GM12878 (cell line): ENCODE measurements around the gene ST8SIA1. TPM values are rescaled to one million over a fixed set of nuclear protein-coding genes. Genes with fewer than 3 reads are reported as not detected.

Source experiments
- ATAC-seq: fragments of 200-7000 bp; cut with Tn5 transposase; 3 replicates; pipeline ENCODE4 v1.9.1; 2020; ENCODE audit warnings: mild to moderate bottlenecking, moderate library complexity
- BruUV-seq: library from RNA; stranded (reverse); fragments of 400-500 nt; replicated peaks from 2 replicates; lab custom pipeline; 2021; lab: Mats Ljungman, UMichigan
- CTCF ChIA-PET: fragments of 300-600 bp; sonication (Branson Sonifier 250); formaldehyde crosslinking; extraction: SDS; loops from one replicate; lab custom pipeline; 2021; ENCODE audit warnings: inconsistent platforms; lab: Yijun Ruan, JAX
- POLR2A ChIA-PET: fragments of 350-600 bp; formaldehyde crosslinking; extraction: SDS; loops from one replicate; lab custom pipeline; 2021; ENCODE audit warnings: inconsistent platforms; lab: Charles Lee
- RAD21 ChIA-PET: fragments of 300-600 bp; sonication (Branson Sonifier 250); formaldehyde crosslinking; loops from one replicate; lab custom pipeline; 2023; ENCODE audit warnings: antibody characterized with exemption; ENCODE audit not compliant: unreplicated experiment; lab: Charles Lee
- SMC1A ChIA-PET: fragments of 300-600 bp; sonication (Branson Sonifier 250); formaldehyde crosslinking; loops from one replicate; lab custom pipeline; 2023; ENCODE audit not compliant: unreplicated experiment, uncharacterized antibody; lab: Charles Lee
- DNase-seq: peaks from one replicate; pipeline ENCODE4 v3.0.0-alpha.2; 2011; ENCODE audit warnings: low read depth, low spot score
- FAIRE-seq: peaks from 3 replicates; lab custom pipeline; 2011; peaks lifted over from hg19 to GRCh38; lab: Jason Lieb, UNC
- H2AFZ ChIP-seq: 2 replicates; pipeline ENCODE4 v1.6.0; 2011; ENCODE audit warnings: low read depth, low read length, control low read depth; ENCODE audit not compliant: control insufficient read depth
- H3K27ac ChIP-seq: 2 replicates; pipeline ENCODE4 v1.5.1; 2011; ENCODE audit warnings: control low read depth; ENCODE audit not compliant: control insufficient read depth, insufficient read depth
- H3K27me3 ChIP-seq, 2 experiments: replicated peaks in 1 of 2; 2 replicates each; pipeline versions ENCODE4 v1.6.0 to v1.6.1; 2011; ENCODE audit warnings: low read length in 1 of 2; ENCODE audit not compliant: control insufficient read depth in 2 of 2, insufficient read depth in 2 of 2
- H3K36me3 ChIP-seq, 2 experiments: 2 replicates each; pipeline ENCODE4 v1.5.1; 2011; ENCODE audit warnings: low read length in 1 of 2; ENCODE audit not compliant: control insufficient read depth in 2 of 2, insufficient read depth in 2 of 2
- H3K4me1 ChIP-seq: 2 replicates; pipeline ENCODE4 v1.6.1; 2011; ENCODE audit warnings: mild to moderate bottlenecking, low read length, moderate library complexity, mixed read lengths; ENCODE audit not compliant: control insufficient read depth, insufficient read depth
- H3K4me2 ChIP-seq: 2 replicates; pipeline ENCODE4 v1.6.0; 2011; ENCODE audit warnings: control low read depth; ENCODE audit not compliant: control insufficient read depth, insufficient read depth
- H3K4me3 ChIP-seq: fragments of 200-600 bp; sonication (generic); 2 replicates; pipeline ENCODE4 v1.5.1; 2016
- H3K79me2 ChIP-seq: 2 replicates; pipeline ENCODE4 v1.6.0; 2011; ENCODE audit warnings: low read length; ENCODE audit not compliant: control insufficient read depth, insufficient read depth
- H3K9ac ChIP-seq: 2 replicates; pipeline ENCODE4 v1.8.0; 2011; ENCODE audit warnings: low read length, control low read depth, mixed read lengths; ENCODE audit not compliant: control insufficient read depth, insufficient read depth
- H3K9me3 ChIP-seq: replicated peaks from 3 replicates; pipeline ENCODE4 v1.5.1; 2011; ENCODE audit warnings: mild to moderate bottlenecking, low read length; ENCODE audit not compliant: control insufficient read depth, insufficient read depth
- H4K20me1 ChIP-seq: 2 replicates; pipeline ENCODE4 v1.6.0; 2011; ENCODE audit not compliant: control insufficient read depth, insufficient read depth
- BHLHE40 ChIP-seq, 2 experiments: fragments of 450-650 bp in 1 of 2; IDR thresholded peaks; 2 replicates each; pipeline ENCODE4 v1.6.1; 2011 to 2017; ENCODE audit warnings: low read depth in 2 of 2, borderline replicate concordance in 1 of 2, improper control_type of control experiment in 1 of 2, low read length in 1 of 2, mild to moderate bottlenecking in 1 of 2
- EGR1 ChIP-seq, 2 experiments: IDR thresholded peaks; 1 replicate in 1 of 2; 2 replicates in 1 of 2; pipeline ENCODE4 v1.6.1; 2011 to 2012; ENCODE audit warnings: low read depth in 2 of 2, low read length in 2 of 2, borderline replicate concordance in 1 of 2, mild to moderate bottlenecking in 1 of 2, moderate library complexity in 1 of 2
- HDAC2 ChIP-seq: fragments of 200-600 bp; sonication (generic); IDR thresholded peaks from 2 replicates; pipeline ENCODE4 v1.6.1; 2017
- KAT2A ChIP-seq: conservative IDR thresholded peaks from 2 replicates; pipeline ENCODE4 v1.6.1; 2011; ENCODE audit warnings: low read depth, low read length; ENCODE audit not compliant: control insufficient read depth
- MTA2 ChIP-seq: fragments of 450-650 bp; IDR thresholded peaks from 2 replicates; pipeline ENCODE4 v1.6.1; 2016; ENCODE audit warnings: low read depth, mild to moderate bottlenecking, moderate library complexity
- RAD51 ChIP-seq: fragments of 450-650 bp; IDR thresholded peaks from 2 replicates; pipeline ENCODE4 v1.6.1; 2016; ENCODE audit warnings: moderate library complexity, mild to moderate bottlenecking, inconsistent platforms
- TCF3 ChIP-seq: IDR thresholded peaks from 2 replicates; pipeline ENCODE4 v1.6.1; 2012; ENCODE audit warnings: low read depth, mild to moderate bottlenecking, low read length, borderline replicate concordance; ENCODE audit not compliant: insufficient read depth
- ZBED1 ChIP-seq: IDR thresholded peaks from 2 replicates; pipeline ENCODE4 v1.6.1; 2016; ENCODE audit warnings: borderline replicate concordance
- WGBS: methylation state at CpG from one replicate; pipeline ENCODE4 v1.1.6; 2016; ENCODE audit warnings: low lambda C conversion rate; ENCODE audit not compliant: insufficient replicate concordance, insufficient coverage; ENCODE audit errors: missing lambda C conversion rate; 5-methylcytosine and 5-hydroxymethylcytosine counted together
- in situ Hi-C: fragments of 300-500 bp; cut with MboI; formaldehyde crosslinking; loops from 9 replicates; pipeline ENCODE4 v1.14.3; 2018; ENCODE audit warnings: mixed read lengths
- intact Hi-C: fragments of 100-400 bp; cut with micrococcal nuclease; formaldehyde crosslinking; loops from one replicate; pipeline ENCODE4 v1.14.2; 2022; ENCODE audit not compliant: unreplicated experiment
- polyA plus RNA-seq, 11 experiments: library from polyadenylated mRNA; depleted of rRNA in 4 of 11; unstranded in 6 of 11; stranded (reverse) in 5 of 11; fragments of >200 nt; fragmentation: Nextera tagmentation in 4 of 11; fragmentation: Illumina TruSeq in 1 of 11; extraction: Ambion mirVana in 4 of 11; extraction: Trizol in 1 of 11; gene quantifications; 1 replicate in 1 of 11; 2 replicates in 10 of 11; pipeline versions ENCODE4 v1.2.1 to v1.2.3, GENCODE V29; 2011 to 2016; ENCODE audit warnings: inconsistent platforms in 2 of 11, missing spikeins in 2 of 11, low read depth in 1 of 11
- total RNA-seq, 4 experiments: library from RNA; depleted of rRNA in 3 of 4; stranded (reverse); fragments of >200 nt in 3 of 4; fragmentation: Illumina TruSeq in 1 of 4; extraction: Trizol in 1 of 4; gene quantifications; 2 replicates each; pipeline versions ENCODE4 v1.2.1 to v1.2.3, GENCODE V29; 2013 to 2021
- TF ChIP-seq, protein P1 (sequence below): fragments of 450-650 bp; IDR thresholded peaks from 2 replicates; pipeline ENCODE4 v1.6.1; 2018; ENCODE audit warnings: borderline replicate concordance, mild to moderate bottlenecking; ENCODE audit not compliant: partially characterized antibody

The ST8SIA1 gene
- total and polyA plus RNA-seq, 10 of the 15 experiments (the other 5 are each of a cell fraction or from before 2014, with no cell fraction given): 0.23 to 0.35 (median 0.23) TPM; not detected in 7

DNA sequence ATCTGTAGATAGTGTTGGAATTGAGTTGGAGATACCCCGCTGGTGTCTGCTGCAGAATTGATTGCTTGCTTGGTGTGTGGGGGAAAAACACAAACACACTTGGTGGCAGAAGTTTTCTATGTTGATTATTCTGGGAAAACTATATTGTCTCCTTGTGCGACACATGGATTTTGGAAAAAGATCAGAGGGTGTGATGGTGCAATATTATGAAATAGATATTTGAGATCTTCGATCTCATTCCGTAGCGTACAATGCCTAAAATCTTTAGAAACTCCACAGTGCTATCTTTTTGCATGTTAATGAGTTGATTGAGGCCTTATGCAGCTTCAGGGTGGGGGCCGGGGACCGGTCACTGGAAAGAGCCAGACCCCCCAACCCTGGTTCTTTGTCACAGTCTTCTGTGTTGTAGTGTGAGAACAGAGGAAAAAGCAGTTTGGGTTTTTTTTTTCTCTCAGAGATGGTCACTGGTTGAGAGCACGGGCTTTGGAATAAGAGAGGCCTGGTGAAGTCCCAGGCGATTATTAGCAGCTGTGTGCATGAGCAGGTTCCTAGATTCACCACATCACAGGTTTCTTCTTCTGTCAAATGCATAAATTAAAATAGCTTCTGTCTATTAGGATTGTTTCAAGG is 88.2 kb downstream of the ST8SIA1 start:
- H3K4me2 ChIP-seq: no peak overlapping the region
- TF ChIP-seq, protein P1, sequence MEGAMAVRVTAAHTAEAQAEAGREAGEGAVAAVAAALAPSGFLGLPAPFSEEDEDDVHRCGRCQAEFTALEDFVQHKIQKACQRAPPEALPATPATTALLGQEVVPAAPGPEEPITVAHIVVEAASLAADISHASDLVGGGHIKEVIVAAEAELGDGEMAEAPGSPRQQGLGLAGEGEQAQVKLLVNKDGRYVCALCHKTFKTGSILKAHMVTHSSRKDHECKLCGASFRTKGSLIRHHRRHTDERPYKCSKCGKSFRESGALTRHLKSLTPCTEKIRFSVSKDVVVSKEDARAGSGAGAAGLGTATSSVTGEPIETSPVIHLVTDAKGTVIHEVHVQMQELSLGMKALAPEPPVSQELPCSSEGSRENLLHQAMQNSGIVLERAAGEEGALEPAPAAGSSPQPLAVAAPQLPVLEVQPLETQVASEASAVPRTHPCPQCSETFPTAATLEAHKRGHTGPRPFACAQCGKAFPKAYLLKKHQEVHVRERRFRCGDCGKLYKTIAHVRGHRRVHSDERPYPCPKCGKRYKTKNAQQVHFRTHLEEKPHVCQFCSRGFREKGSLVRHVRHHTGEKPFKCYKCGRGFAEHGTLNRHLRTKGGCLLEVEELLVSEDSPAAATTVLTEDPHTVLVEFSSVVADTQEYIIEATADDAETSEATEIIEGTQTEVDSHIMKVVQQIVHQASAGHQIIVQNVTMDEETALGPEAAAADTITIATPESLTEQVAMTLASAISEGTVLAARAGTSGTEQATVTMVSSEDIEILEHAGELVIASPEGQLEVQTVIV: no peak
- no peak for TF ChIP-seq BHLHE40 (IDR thresholded peaks at IDR 0.05; ENCODE audit: borderline replicate concordance in 1 of 2, low read depth in 2 of 2, low read length in 1 of 2)
- TF ChIP-seq TCF3: no peak
- no peak for TF ChIP-seq MTA2
- TF ChIP-seq RAD51: no peak
- no peak for TF ChIP-seq EGR1 (IDR thresholded peaks at IDR 0.05; ENCODE audit: borderline replicate concordance in 1 of 2, low read depth in 2 of 2, low read length in 2 of 2)
- TF ChIP-seq ZBED1: no peak
- TF ChIP-seq KAT2A: no peak
- TF ChIP-seq HDAC2: no peak
- WGBS: 59% methylated on average over 9 of the region's 9 CpGs
- H3K4me3 ChIP-seq: no peak overlapping the region
- no peak for DNase-seq
- no peaks in the 10 kb centered on the region for H3K27me3 ChIP-seq
- H3K27ac ChIP-seq: no peak overlapping the region
- RAD21 ChIA-PET: no interaction called here
- H3K79me2 ChIP-seq: no peaks in the 10 kb centered on the region
- H3K9me3 ChIP-seq: no peaks in the 10 kb centered on the region
- intact Hi-C loops: no loop called here
- H3K4me1 ChIP-seq: no peaks in the 10 kb centered on the region
- CTCF ChIA-PET: interaction anchor here (1.2 kb wide), 1 partner anchor 213 kb away, joined by 4 read pairs; no protein-coding TSS in a partner anchor
- SMC1A ChIA-PET: no interaction called here
- no peak overlapping the region for H3K9ac ChIP-seq
- ATAC-seq: no peak
- H2AFZ ChIP-seq: no peak overlapping the region
- H3K36me3 ChIP-seq: no peaks in the 10 kb centered on the region
- FAIRE-seq: no peak
- in situ Hi-C loops: no loop called here
- H4K20me1 ChIP-seq: no peaks in the 10 kb centered on the region
- POLR2A ChIA-PET: no interaction called here
- BruUV-seq: no TSS peak
